ENCODE results near the gene ECI1. TPM values are rescaled to one million over a fixed set of nuclear protein-coding genes. Genes with fewer than 3 reads are reported as not detected.

The ECI1 gene
- total and polyA plus RNA-seq, 2 of the 4 experiments (the other 2 are of a cell fraction), result 20.3 to 30.1 TPM

GRCh38 chr16:2277466-2278271 lies 26.3 kb upstream of the ECI1 start:
- CTCF ChIA-PET, result no interaction called here
- Histone ChIP-seq H3K14ac (replicated peaks; ENCODE audit: low read depth, low read length) (no peak overlapping the region), H3K4ac (ENCODE audit: low read depth, low read length) (no peak overlapping the region), H3K36me3 (ENCODE audit: control insufficient read depth, insufficient read depth, low read length) (peaks cover 3% of the 10 kb centered on the region; the same call in 1 of the 2 replicates), H2AK9ac (replicated peaks; ENCODE audit: low read depth, low read length, poor library complexity) (no peak overlapping the region), H3K18ac (ENCODE audit: low read depth, low read length) (no peak overlapping the region), H2BK20ac (ENCODE audit: low read depth, low read length) (no peak overlapping the region), H3K9me1 (ENCODE audit: insufficient read depth, low read length) (no peaks in the 10 kb centered on the region; the same call in 1 of the 2 replicates), H3K23ac (ENCODE audit: low read depth, low read length) (no peak overlapping the region), H4K20me1 (ENCODE audit: insufficient read depth, low read length) (0 out of 2 replicates have a peak, but pooled peaks cover 3% of the 10 kb centered on the region), H2BK5ac (ENCODE audit: low read depth, low read length, poor library complexity, severe bottlenecking) (no peak overlapping the region), H4K91ac (ENCODE audit: insufficient read depth, low read depth, low read length) (no peak overlapping the region), H3K79me1 (ENCODE audit: low read depth in 1 of 2, low read length in 2 of 2) (no peaks in the 10 kb centered on the region), H3K4me2 (ENCODE audit: low read depth, low read length) (no peak overlapping the region), H3K27ac (ENCODE audit: insufficient read depth, low read length) (no peak overlapping the region), H2BK120ac (ENCODE audit: low read depth, low read length) (no peak overlapping the region), H2AK5ac (ENCODE audit: low read depth, low read length) (no peak overlapping the region), H2AFZ (replicated peaks; ENCODE audit: low read length, poor library complexity) (no peak overlapping the region), H3K9me3 (ENCODE audit: control insufficient read depth, insufficient read depth, low read length) (no peaks in the 10 kb centered on the region), H3K4me3 (ENCODE audit: insufficient read depth, low read depth, low read length) (no peak overlapping the region), H3K27me3 (ENCODE audit: control insufficient read depth, insufficient read depth, low read length) (peaks cover 33% of the 10 kb centered on the region), H2BK15ac (ENCODE audit: low read depth, low read length) (no peak overlapping the region), H4K8ac (ENCODE audit: low read depth in 2 of 2, low read length in 2 of 2) (no peak overlapping the region), H3K4me1 (ENCODE audit: control insufficient read depth, insufficient read depth, low read length) (no peaks in the 10 kb centered on the region), H3K9ac (ENCODE audit: low read depth, low read length) (no peak overlapping the region), H4K5ac (ENCODE audit: low read depth, low read length) (no peak overlapping the region), H3K56ac (ENCODE audit: extremely low read depth, insufficient read depth, low read length) (no peak overlapping the region)
- DNase-seq (no peak), ATAC-seq (ENCODE audit: low read depth) (no peak)
- 65% methylated on average over 11 of the region's 25 CpGs; no CpG with 5 or more reads in 1 of the 2 experiments for WGBS, 2 experiments (ENCODE audit: extremely low coverage in 2 of 2, insufficient read length in 1 of 2)
- dilution Hi-C loops (cut with HindIII; ENCODE audit: low sequenced_read_pairs, unreplicated experiment) (no loop called here), in situ Hi-C loops (cut with MboI; ENCODE audit: low sequenced_read_pairs) (loop anchor here (10.0 kb wide), 1 partner anchor 147 kb away; the partner anchor contains the start of gene CCNF), intact Hi-C loops (cut with micrococcal nuclease) (no loop called here)
- no TSS peak for BruUV-seq (replicated peaks)
- POLR2A ChIA-PET (ENCODE audit: unreplicated experiment), result no interaction called here
- TF ChIP-seq RCOR1 (IDR thresholded peaks at IDR 0.05; ENCODE audit: insufficient replicate concordance, low read length), result no peak
- no peak for TF ChIP-seq NFE2L2 (IDR thresholded peaks at IDR 0.05; ENCODE audit: low read depth, low read length)
- TF ChIP-seq ELK1 (IDR thresholded peaks at IDR 0.05; ENCODE audit: borderline replicate concordance, low read depth, low read length), result no peak
- TF ChIP-seq MAFK (IDR thresholded peaks at IDR 0.05; ENCODE audit: low read depth, low read length), result no peak
- no peak for TF ChIP-seq RFX5 (IDR thresholded peaks at IDR 0.05; ENCODE audit: low read depth, low read length)
- no peak for TF ChIP-seq SMC3 (IDR thresholded peaks at IDR 0.05; ENCODE audit: low read depth, low read length)
- TF ChIP-seq POLR2A (IDR thresholded peaks at IDR 0.05; ENCODE audit: low read depth, low read length), result no peak
- no peak for TF ChIP-seq MXI1 (IDR thresholded peaks at IDR 0.05; ENCODE audit: borderline replicate concordance, low read depth, low read length)
- TF ChIP-seq RAD21 (IDR thresholded peaks at IDR 0.05; ENCODE audit: low read length), result no peak
- TF ChIP-seq MAZ (IDR thresholded peaks at IDR 0.05; ENCODE audit: borderline replicate concordance, low read depth, low read length), result no peak
- TF ChIP-seq CHD1 (IDR thresholded peaks at IDR 0.05; ENCODE audit: low read depth, low read length), result no peak
- no peak for TF ChIP-seq CEBPB (IDR thresholded peaks at IDR 0.05; ENCODE audit: low read depth, low read length)
- TF ChIP-seq BHLHE40 (IDR thresholded peaks at IDR 0.05; ENCODE audit: low read depth, low read length), result no peak
- no peak for TF ChIP-seq CTCF (conservative IDR thresholded peaks at IDR 0.05; ENCODE audit: low read depth, low read length)
- no peak for TF ChIP-seq FOS (IDR thresholded peaks at IDR 0.05; ENCODE audit: low read depth, low read length)

Data from IMR-90 (cell line).